MM.1S (cell line): ENCODE data around the gene PMPCA.

ENCODE experiments used
- DNase-seq: peaks from one replicate; pipeline ENCODE4 v3.0.0-alpha.2; 2015
- H2AFZ ChIP-seq: fragments of 300-600 bp; sonication (generic); 2 replicates; pipeline ENCODE4 v1.6.0; 2016; ENCODE audit warnings: antibody characterized with exemption, low read length
- H3F3A ChIP-seq: fragments of 300-600 bp; sonication (generic); 2 replicates; pipeline ENCODE4 v1.6.1; 2016; ENCODE audit warnings: mild to moderate bottlenecking, antibody characterized with exemption, low read length, moderate library complexity, mixed read lengths; ENCODE audit not compliant: insufficient read depth
- H3K27ac ChIP-seq: fragments of 300-600 bp; sonication (generic); 2 replicates; pipeline ENCODE4 v1.5.1; 2016; ENCODE audit warnings: mild to moderate bottlenecking, low read length
- H3K27me3 ChIP-seq: fragments of 300-600 bp; sonication (generic); replicated peaks from 2 replicates; pipeline ENCODE4 v1.6.0; 2016; ENCODE audit warnings: low read length; ENCODE audit not compliant: insufficient read depth
- H3K36me3 ChIP-seq: fragments of 300-600 bp; sonication (generic); replicated peaks from 2 replicates; pipeline ENCODE4 v1.6.1; 2016; ENCODE audit warnings: mild to moderate bottlenecking, low read length, mixed read lengths; ENCODE audit not compliant: insufficient read depth
- H3K4me1 ChIP-seq: fragments of 300-600 bp; sonication (generic); 2 replicates; pipeline ENCODE4 v1.6.1; 2016; ENCODE audit warnings: low read length, mixed read lengths
- H3K4me2 ChIP-seq: fragments of 300-600 bp; sonication (generic); 2 replicates; pipeline ENCODE4 v1.6.0; 2016; ENCODE audit warnings: low read depth, low read length
- H3K4me3 ChIP-seq: fragments of 300-600 bp; sonication (generic); 2 replicates; pipeline ENCODE4 v1.5.1; 2016; ENCODE audit warnings: low read length, mixed read lengths
- H3K79me2 ChIP-seq: fragments of 300-600 bp; sonication (generic); 2 replicates; pipeline ENCODE4 v1.6.1; 2016; ENCODE audit warnings: mixed run types, low read length, mixed read lengths
- H3K9ac ChIP-seq: fragments of 300-600 bp; sonication (generic); 2 replicates; pipeline ENCODE4 v1.6.1; 2016; ENCODE audit warnings: low read length, mixed read lengths
- H3K9me2 ChIP-seq: fragments of 300-600 bp; sonication (generic); replicated peaks from 2 replicates; pipeline ENCODE4 v1.6.1; 2016; ENCODE audit warnings: mild to moderate bottlenecking, low read length, mixed read lengths; ENCODE audit not compliant: insufficient read depth
- H3K9me3 ChIP-seq: fragments of 300-600 bp; sonication (generic); replicated peaks from 2 replicates; pipeline ENCODE4 v1.6.1; 2016; ENCODE audit warnings: mild to moderate bottlenecking, low read length, mixed read lengths; ENCODE audit not compliant: insufficient read depth
- H4K20me1 ChIP-seq: fragments of 300-600 bp; sonication (generic); 2 replicates; pipeline ENCODE4 v1.6.1; 2016; ENCODE audit warnings: mild to moderate bottlenecking, low read length, moderate library complexity, mixed read lengths; ENCODE audit not compliant: insufficient read depth
- EZH2 ChIP-seq: fragments of 300-600 bp; sonication (generic); optimal IDR thresholded peaks from 2 replicates; pipeline ENCODE3; 2017; ENCODE audit warnings: low read depth, mild to moderate bottlenecking, antibody characterized with exemption, low read length, mixed read lengths
- EZH2phosphoT487 ChIP-seq: fragments of 300-600 bp; sonication (generic); IDR thresholded peaks from 2 replicates; pipeline ENCODE4 v1.6.1; 2018; ENCODE audit warnings: antibody characterized with exemption, low read length
- TF ChIP-seq, protein P1 (sequence below): fragments of 300-600 bp; sonication (generic); IDR thresholded peaks from 2 replicates; pipeline ENCODE4 v1.5.1; 2016; ENCODE audit warnings: antibody characterized with exemption, low read length, mixed read lengths

The PMPCA gene

DNA sequence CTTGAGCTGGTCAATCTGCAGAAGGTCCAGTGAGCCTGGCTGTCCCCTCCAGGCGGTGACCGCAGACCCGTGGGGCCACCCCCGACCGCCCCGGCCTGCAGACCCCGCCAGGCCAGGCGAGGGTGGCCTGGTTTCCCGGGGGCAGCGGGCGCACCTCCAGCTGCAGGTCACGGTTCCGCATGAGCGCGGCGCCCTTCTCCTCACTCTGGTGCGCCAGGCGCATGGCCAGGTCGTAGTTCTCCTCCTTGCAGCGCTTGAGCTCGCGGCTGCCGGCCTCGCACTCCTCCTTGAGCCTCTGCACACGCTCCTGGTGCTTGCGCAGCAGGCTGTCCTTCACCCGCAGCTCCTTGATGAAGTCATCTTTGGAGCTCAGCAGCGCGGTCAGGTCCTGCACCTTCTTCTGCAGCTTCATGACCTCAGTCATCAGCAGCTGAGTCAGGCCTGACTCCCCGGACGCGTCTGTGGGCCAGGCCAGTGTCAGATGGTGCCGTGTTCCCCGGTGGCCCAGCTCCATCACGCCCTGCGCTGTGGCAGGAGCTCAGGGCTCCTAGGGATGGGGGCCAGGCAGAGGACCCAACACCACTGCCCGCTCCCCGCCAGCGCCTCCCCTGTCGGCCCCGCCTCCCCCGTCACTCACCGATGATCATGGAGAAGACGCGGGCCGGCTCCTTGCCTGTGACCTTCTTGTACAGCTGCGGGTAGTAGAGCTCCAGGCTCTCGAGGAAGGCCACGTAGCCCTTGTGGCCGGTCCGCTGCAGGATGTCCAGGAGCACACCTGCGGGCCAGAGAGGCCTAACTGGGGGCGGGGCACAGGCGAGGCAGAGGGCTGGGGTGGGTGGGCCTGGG lies 39.5 kb upstream of the PMPCA start:
- Histone ChIP-seq H3K36me3 (no peaks in the 10 kb centered on the region), H3K4me2 (no peak overlapping the region), H3K9me2 (no peaks in the 10 kb centered on the region), H3K9ac (no peak overlapping the region), H2AFZ (no peak overlapping the region), H3K79me2 (no peaks in the 10 kb centered on the region), H3K4me3 (no peak overlapping the region), H3F3A (no peaks in the 10 kb centered on the region), H3K27me3 (peaks cover 40% of the 10 kb centered on the region), H4K20me1 (no peaks in the 10 kb centered on the region), H3K9me3 (no peaks in the 10 kb centered on the region), H3K27ac (no peak overlapping the region), H3K4me1 (no peaks in the 10 kb centered on the region)
- TF ChIP-seq EZH2phosphoT487 (no peak), EZH2 (no peak)
- TF ChIP-seq, protein P1, sequence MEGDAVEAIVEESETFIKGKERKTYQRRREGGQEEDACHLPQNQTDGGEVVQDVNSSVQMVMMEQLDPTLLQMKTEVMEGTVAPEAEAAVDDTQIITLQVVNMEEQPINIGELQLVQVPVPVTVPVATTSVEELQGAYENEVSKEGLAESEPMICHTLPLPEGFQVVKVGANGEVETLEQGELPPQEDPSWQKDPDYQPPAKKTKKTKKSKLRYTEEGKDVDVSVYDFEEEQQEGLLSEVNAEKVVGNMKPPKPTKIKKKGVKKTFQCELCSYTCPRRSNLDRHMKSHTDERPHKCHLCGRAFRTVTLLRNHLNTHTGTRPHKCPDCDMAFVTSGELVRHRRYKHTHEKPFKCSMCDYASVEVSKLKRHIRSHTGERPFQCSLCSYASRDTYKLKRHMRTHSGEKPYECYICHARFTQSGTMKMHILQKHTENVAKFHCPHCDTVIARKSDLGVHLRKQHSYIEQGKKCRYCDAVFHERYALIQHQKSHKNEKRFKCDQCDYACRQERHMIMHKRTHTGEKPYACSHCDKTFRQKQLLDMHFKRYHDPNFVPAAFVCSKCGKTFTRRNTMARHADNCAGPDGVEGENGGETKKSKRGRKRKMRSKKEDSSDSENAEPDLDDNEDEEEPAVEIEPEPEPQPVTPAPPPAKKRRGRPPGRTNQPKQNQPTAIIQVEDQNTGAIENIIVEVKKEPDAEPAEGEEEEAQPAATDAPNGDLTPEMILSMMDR = no peak
- no peak for DNase-seq

DNA sequence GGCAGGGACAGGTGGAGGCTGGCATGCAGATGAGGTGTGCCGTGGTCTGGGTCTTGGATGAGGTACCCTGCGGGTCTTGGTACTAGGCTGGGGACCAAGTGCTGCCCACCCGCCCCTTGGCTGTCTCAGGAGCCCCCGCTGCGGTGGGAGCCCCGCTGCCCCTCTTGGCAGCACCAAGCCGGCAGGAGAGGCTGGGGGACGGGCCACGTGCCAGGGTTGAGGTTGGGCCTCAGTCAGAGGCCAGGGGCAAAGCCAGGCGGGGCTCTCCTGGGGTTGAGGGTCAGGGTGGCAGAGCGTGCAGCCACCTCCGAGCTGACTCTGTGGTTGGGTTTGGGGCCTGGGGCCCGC lies 39.0 kb upstream of the PMPCA start:
- no peaks in the 10 kb centered on the region for H3K36me3 ChIP-seq
- no peaks in the 10 kb centered on the region for H3K9me2 ChIP-seq

DNA sequence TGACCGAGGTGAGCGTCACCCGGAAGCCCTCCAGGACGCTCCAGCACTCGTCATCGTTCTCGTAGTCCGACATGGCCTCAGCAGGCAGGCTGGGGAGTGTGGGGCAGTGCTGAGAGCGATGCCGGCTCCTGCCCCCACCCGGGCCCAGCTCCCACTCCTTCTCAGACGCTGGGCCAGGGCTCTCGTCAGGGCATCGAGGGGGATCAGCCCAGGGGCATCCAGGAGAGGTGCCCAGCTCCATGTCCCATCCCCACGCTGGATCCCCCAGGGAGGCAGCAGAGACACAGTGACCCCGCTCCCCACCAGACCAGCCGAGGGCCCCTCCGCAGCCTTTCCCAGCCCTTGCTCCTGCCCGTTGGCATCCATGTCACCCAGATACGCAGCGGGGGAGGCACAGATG lies 38.5 kb upstream of the PMPCA start:
- Histone ChIP-seq H3K36me3 (no peaks in the 10 kb centered on the region), H3K27ac (no peak overlapping the region), H3K79me2 (no peaks in the 10 kb centered on the region), H3K4me1 (no peaks in the 10 kb centered on the region), H3F3A (no peaks in the 10 kb centered on the region), H3K9ac (no peak overlapping the region), H2AFZ (no peak overlapping the region), H3K4me2 (no peak overlapping the region), H4K20me1 (no peaks in the 10 kb centered on the region), H3K9me3 (no peaks in the 10 kb centered on the region), H3K27me3 (peaks cover 40% of the 10 kb centered on the region), H3K9me2 (no peaks in the 10 kb centered on the region), H3K4me3 (no peak overlapping the region)
- TF ChIP-seq EZH2 = no peak
- TF ChIP-seq, protein P1 = no peak
- TF ChIP-seq EZH2phosphoT487 = no peak
- DNase-seq = no peak

More for the DNA sequence above, 39.0 kb upstream of the PMPCA start:
- Histone ChIP-seq H3F3A (no peaks in the 10 kb centered on the region), H3K9ac (no peak overlapping the region), H3K4me1 (no peaks in the 10 kb centered on the region), H3K27ac (no peak overlapping the region), H3K79me2 (no peaks in the 10 kb centered on the region), H3K4me2 (no peak overlapping the region), H2AFZ (no peak overlapping the region), H3K9me3 (no peaks in the 10 kb centered on the region), H3K27me3 (peaks cover 40% of the 10 kb centered on the region), H3K4me3 (no peak overlapping the region), H4K20me1 (no peaks in the 10 kb centered on the region)
- DNase-seq = no peak
- TF ChIP-seq EZH2phosphoT487 (no peak), EZH2 (no peak)
- TF ChIP-seq, protein P1 = no peak
